WTC11 (cell line): ENCODE measurements around the gene AGER.

Experiments used
- CREM ChIP-seq: sonication (generic); formaldehyde crosslinking; IDR thresholded peaks from 2 replicates; pipeline ENCODE4 v1.8.1; 2022; ENCODE audit warnings: mild to moderate bottlenecking, missing genetic modification reagents, moderate library complexity
- GTF2I ChIP-seq: fragments of 250-450 bp; sonication (Bioruptor Pico); conservative IDR thresholded peaks from 2 replicates; pipeline ENCODE4 v1.4.0; 2021; ENCODE audit warnings: mild to moderate bottlenecking
- JUN ChIP-seq: sonication (generic); formaldehyde crosslinking; IDR thresholded peaks from 2 replicates; pipeline ENCODE4 v1.8.0; 2023; ENCODE audit warnings: mild to moderate bottlenecking, missing genetic modification reagents
- NFATC4 ChIP-seq: fragments of 250-450 bp; sonication (Bioruptor Pico); IDR thresholded peaks from 2 replicates; pipeline ENCODE4 v1.9.0; 2021; ENCODE audit warnings: mild to moderate bottlenecking
- SP1 ChIP-seq: sonication (generic); formaldehyde crosslinking; conservative IDR thresholded peaks from 2 replicates; pipeline ENCODE4 v1.8.1; 2022; ENCODE audit warnings: missing genetic modification reagents
- TEAD4 ChIP-seq: sonication (generic); formaldehyde crosslinking; IDR thresholded peaks from 2 replicates; pipeline ENCODE4 v1.8.0; 2022; ENCODE audit warnings: mild to moderate bottlenecking, missing genetic modification reagents
- TF ChIP-seq, protein P1 (sequence below): fragments of 200-600 bp; IDR thresholded peaks from 2 replicates; pipeline ENCODE4 v1.8.0; 2022; ENCODE audit warnings: antibody characterized with exemption
- TF ChIP-seq, protein P2 (sequence below): sonication (generic); formaldehyde crosslinking; IDR thresholded peaks from 2 replicates; pipeline ENCODE4 v1.8.0; 2022; ENCODE audit warnings: mild to moderate bottlenecking, missing genetic modification reagents
- TF ChIP-seq, protein P3 (sequence below): sonication (generic); formaldehyde crosslinking; IDR thresholded peaks from 2 replicates; pipeline ENCODE4 v1.8.0; 2023; ENCODE audit warnings: mild to moderate bottlenecking, missing genetic modification reagents
- TF ChIP-seq, protein P4 (sequence below): sonication (generic); formaldehyde crosslinking; IDR thresholded peaks from 2 replicates; pipeline ENCODE4 v1.8.1; 2023; ENCODE audit warnings: mild to moderate bottlenecking, missing genetic modification reagents, moderate library complexity
- TF ChIP-seq, protein P5 (sequence below): sonication (generic); formaldehyde crosslinking; IDR thresholded peaks from 2 replicates; pipeline ENCODE4 v1.8.1; 2022; ENCODE audit warnings: low read depth, missing genetic modification reagents, borderline replicate concordance
- TF ChIP-seq, protein P6 (sequence below): sonication (generic); formaldehyde crosslinking; IDR thresholded peaks from 2 replicates; pipeline ENCODE4 v1.8.1; 2023; ENCODE audit warnings: mild to moderate bottlenecking, missing genetic modification reagents, borderline replicate concordance
- TF ChIP-seq, protein P7 (sequence below): sonication (generic); formaldehyde crosslinking; conservative IDR thresholded peaks from 2 replicates; pipeline ENCODE4 v1.8.1; 2023; ENCODE audit warnings: mild to moderate bottlenecking, low read depth, missing genetic modification reagents, moderate library complexity
- TF ChIP-seq, protein P8 (sequence below): sonication (generic); formaldehyde crosslinking; IDR thresholded peaks from 2 replicates; pipeline ENCODE4 v1.8.1; 2023; ENCODE audit warnings: mild to moderate bottlenecking, missing genetic modification reagents

DNA sequence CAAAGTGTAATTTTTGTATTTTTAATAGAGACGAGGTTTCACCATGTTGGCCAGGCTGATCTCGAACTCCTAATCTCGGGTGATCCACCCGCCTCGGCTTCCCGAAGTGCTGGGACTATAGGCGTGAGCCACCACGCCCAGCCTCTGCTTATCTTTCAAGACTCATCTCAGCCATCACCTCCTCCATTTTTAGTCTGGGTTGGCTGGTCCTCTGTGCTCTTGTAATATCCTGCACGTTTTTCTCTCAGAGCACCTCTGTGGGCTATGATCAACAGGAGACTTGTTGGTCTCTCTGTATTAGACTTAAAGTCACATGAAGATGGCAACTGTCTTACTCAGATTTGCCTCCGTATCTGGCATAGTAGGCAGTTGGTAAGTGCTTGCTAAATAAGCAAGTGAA lies 32.2 kb upstream of the AGER start:
- TF ChIP-seq, protein P1, sequence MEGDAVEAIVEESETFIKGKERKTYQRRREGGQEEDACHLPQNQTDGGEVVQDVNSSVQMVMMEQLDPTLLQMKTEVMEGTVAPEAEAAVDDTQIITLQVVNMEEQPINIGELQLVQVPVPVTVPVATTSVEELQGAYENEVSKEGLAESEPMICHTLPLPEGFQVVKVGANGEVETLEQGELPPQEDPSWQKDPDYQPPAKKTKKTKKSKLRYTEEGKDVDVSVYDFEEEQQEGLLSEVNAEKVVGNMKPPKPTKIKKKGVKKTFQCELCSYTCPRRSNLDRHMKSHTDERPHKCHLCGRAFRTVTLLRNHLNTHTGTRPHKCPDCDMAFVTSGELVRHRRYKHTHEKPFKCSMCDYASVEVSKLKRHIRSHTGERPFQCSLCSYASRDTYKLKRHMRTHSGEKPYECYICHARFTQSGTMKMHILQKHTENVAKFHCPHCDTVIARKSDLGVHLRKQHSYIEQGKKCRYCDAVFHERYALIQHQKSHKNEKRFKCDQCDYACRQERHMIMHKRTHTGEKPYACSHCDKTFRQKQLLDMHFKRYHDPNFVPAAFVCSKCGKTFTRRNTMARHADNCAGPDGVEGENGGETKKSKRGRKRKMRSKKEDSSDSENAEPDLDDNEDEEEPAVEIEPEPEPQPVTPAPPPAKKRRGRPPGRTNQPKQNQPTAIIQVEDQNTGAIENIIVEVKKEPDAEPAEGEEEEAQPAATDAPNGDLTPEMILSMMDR: no peak
- TF ChIP-seq SP1 (CRISPR knock-in tag) (no peak), NFATC4 (CRISPR knock-in tag) (no peak), JUN (CRISPR knock-in tag) (no peak), CREM (no peak), GTF2I (CRISPR knock-in tag) (no peak), TEAD4 (CRISPR knock-in tag) (no peak)
- TF ChIP-seq, protein P2, sequence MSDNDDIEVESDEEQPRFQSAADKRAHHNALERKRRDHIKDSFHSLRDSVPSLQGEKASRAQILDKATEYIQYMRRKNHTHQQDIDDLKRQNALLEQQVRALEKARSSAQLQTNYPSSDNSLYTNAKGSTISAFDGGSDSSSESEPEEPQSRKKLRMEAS: no peak
- TF ChIP-seq, protein P3, sequence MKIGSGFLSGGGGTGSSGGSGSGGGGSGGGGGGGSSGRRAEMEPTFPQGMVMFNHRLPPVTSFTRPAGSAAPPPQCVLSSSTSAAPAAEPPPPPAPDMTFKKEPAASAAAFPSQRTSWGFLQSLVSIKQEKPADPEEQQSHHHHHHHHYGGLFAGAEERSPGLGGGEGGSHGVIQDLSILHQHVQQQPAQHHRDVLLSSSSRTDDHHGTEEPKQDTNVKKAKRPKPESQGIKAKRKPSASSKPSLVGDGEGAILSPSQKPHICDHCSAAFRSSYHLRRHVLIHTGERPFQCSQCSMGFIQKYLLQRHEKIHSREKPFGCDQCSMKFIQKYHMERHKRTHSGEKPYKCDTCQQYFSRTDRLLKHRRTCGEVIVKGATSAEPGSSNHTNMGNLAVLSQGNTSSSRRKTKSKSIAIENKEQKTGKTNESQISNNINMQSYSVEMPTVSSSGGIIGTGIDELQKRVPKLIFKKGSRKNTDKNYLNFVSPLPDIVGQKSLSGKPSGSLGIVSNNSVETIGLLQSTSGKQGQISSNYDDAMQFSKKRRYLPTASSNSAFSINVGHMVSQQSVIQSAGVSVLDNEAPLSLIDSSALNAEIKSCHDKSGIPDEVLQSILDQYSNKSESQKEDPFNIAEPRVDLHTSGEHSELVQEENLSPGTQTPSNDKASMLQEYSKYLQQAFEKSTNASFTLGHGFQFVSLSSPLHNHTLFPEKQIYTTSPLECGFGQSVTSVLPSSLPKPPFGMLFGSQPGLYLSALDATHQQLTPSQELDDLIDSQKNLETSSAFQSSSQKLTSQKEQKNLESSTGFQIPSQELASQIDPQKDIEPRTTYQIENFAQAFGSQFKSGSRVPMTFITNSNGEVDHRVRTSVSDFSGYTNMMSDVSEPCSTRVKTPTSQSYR (CRISPR knock-in tag): no peak
- TF ChIP-seq, protein P4, sequence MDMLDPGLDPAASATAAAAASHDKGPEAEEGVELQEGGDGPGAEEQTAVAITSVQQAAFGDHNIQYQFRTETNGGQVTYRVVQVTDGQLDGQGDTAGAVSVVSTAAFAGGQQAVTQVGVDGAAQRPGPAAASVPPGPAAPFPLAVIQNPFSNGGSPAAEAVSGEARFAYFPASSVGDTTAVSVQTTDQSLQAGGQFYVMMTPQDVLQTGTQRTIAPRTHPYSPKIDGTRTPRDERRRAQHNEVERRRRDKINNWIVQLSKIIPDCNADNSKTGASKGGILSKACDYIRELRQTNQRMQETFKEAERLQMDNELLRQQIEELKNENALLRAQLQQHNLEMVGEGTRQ (CRISPR knock-in tag): no peak
- TF ChIP-seq, protein P5, sequence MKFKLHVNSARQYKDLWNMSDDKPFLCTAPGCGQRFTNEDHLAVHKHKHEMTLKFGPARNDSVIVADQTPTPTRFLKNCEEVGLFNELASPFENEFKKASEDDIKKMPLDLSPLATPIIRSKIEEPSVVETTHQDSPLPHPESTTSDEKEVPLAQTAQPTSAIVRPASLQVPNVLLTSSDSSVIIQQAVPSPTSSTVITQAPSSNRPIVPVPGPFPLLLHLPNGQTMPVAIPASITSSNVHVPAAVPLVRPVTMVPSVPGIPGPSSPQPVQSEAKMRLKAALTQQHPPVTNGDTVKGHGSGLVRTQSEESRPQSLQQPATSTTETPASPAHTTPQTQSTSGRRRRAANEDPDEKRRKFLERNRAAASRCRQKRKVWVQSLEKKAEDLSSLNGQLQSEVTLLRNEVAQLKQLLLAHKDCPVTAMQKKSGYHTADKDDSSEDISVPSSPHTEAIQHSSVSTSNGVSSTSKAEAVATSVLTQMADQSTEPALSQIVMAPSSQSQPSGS (CRISPR knock-in tag): no peak
- TF ChIP-seq, protein P6, sequence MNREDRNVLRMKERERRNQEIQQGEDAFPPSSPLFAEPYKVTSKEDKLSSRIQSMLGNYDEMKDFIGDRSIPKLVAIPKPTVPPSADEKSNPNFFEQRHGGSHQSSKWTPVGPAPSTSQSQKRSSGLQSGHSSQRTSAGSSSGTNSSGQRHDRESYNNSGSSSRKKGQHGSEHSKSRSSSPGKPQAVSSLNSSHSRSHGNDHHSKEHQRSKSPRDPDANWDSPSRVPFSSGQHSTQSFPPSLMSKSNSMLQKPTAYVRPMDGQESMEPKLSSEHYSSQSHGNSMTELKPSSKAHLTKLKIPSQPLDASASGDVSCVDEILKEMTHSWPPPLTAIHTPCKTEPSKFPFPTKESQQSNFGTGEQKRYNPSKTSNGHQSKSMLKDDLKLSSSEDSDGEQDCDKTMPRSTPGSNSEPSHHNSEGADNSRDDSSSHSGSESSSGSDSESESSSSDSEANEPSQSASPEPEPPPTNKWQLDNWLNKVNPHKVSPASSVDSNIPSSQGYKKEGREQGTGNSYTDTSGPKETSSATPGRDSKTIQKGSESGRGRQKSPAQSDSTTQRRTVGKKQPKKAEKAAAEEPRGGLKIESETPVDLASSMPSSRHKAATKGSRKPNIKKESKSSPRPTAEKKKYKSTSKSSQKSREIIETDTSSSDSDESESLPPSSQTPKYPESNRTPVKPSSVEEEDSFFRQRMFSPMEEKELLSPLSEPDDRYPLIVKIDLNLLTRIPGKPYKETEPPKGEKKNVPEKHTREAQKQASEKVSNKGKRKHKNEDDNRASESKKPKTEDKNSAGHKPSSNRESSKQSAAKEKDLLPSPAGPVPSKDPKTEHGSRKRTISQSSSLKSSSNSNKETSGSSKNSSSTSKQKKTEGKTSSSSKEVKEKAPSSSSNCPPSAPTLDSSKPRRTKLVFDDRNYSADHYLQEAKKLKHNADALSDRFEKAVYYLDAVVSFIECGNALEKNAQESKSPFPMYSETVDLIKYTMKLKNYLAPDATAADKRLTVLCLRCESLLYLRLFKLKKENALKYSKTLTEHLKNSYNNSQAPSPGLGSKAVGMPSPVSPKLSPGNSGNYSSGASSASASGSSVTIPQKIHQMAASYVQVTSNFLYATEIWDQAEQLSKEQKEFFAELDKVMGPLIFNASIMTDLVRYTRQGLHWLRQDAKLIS (CRISPR knock-in tag): no peak
- TF ChIP-seq, protein P7, sequence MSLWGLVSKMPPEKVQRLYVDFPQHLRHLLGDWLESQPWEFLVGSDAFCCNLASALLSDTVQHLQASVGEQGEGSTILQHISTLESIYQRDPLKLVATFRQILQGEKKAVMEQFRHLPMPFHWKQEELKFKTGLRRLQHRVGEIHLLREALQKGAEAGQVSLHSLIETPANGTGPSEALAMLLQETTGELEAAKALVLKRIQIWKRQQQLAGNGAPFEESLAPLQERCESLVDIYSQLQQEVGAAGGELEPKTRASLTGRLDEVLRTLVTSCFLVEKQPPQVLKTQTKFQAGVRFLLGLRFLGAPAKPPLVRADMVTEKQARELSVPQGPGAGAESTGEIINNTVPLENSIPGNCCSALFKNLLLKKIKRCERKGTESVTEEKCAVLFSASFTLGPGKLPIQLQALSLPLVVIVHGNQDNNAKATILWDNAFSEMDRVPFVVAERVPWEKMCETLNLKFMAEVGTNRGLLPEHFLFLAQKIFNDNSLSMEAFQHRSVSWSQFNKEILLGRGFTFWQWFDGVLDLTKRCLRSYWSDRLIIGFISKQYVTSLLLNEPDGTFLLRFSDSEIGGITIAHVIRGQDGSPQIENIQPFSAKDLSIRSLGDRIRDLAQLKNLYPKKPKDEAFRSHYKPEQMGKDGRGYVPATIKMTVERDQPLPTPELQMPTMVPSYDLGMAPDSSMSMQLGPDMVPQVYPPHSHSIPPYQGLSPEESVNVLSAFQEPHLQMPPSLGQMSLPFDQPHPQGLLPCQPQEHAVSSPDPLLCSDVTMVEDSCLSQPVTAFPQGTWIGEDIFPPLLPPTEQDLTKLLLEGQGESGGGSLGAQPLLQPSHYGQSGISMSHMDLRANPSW (CRISPR knock-in tag): no peak
- TF ChIP-seq, protein P8, sequence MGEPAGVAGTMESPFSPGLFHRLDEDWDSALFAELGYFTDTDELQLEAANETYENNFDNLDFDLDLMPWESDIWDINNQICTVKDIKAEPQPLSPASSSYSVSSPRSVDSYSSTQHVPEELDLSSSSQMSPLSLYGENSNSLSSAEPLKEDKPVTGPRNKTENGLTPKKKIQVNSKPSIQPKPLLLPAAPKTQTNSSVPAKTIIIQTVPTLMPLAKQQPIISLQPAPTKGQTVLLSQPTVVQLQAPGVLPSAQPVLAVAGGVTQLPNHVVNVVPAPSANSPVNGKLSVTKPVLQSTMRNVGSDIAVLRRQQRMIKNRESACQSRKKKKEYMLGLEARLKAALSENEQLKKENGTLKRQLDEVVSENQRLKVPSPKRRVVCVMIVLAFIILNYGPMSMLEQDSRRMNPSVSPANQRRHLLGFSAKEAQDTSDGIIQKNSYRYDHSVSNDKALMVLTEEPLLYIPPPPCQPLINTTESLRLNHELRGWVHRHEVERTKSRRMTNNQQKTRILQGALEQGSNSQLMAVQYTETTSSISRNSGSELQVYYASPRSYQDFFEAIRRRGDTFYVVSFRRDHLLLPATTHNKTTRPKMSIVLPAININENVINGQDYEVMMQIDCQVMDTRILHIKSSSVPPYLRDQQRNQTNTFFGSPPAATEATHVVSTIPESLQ (CRISPR knock-in tag): no peak
